CD4-positive, alpha-beta T cell treated with Interleukin-10 for 1 hour (primary cell): Measurements from ENCODE around the gene GAGE12H.
A peak's percentile ranks its signal among the peaks of the same experiment; 100 is the strongest.
"Not testable (repeated sequence)": the region's sequence is repeated elsewhere in the genome, so short reads cannot be mapped to it uniquely, and the experiment has no call there.

Experiments used
- DNase-seq: peaks from one replicate; pipeline ENCODE4 v3.0.0-alpha.2; 2020

GAGE12H gene

GRCh38 chrX:49579649-49580048 lies at the start of gene GAGE12H:
Gene GAGE12H (plus strand): TSS chrX:49579949. CDS start chrX:49581104, 1,155 bp downstream.
- not testable (repeated sequence) for DNase-seq

- DNase-seq, result not testable (repeated sequence)
Observed at GRCh38 chrX:49531877-49532276, 47.9 kb upstream of the GAGE12H start, which contains the start of gene GAGE12C. Gene GAGE12C (plus strand): TSS chrX:49532177. CDS start chrX:49533332, 1,155 bp downstream.

GRCh38 chrX:49541433-49541832 lies 38.3 kb upstream of the GAGE12H start, which contains the start of gene GAGE12D:
Gene GAGE12D (plus strand): TSS chrX:49541733. CDS start chrX:49542888, 1,155 bp downstream.
- not testable (repeated sequence) for DNase-seq

- DNase-seq, result not testable (repeated sequence)
Observed at GRCh38 chrX:49550989-49551388, 28.8 kb upstream of the GAGE12H start, which contains the start of gene GAGE12E. Gene GAGE12E (plus strand): TSS chrX:49551289. CDS start chrX:49552444, 1,155 bp downstream.

- not testable (repeated sequence) for DNase-seq
Observed at GRCh38 chrX:49560542-49560941, 19.2 kb upstream of the GAGE12H start, which contains the start of gene GAGE12F. Gene GAGE12F (plus strand): TSS chrX:49560842. CDS start chrX:49561997, 1,155 bp downstream.

GRCh38 chrX:49568728-49569127 lies 11.0 kb upstream of the GAGE12H start:
- not testable (repeated sequence) for DNase-seq

- not testable (repeated sequence) for DNase-seq
Observed at GRCh38 chrX:49569152-49569551, 10.6 kb upstream of the GAGE12H start.

- DNase-seq, result not testable (repeated sequence)
Observed at GRCh38 chrX:49570100-49570499, 9.6 kb upstream of the GAGE12H start, which contains the start of gene GAGE12G. Gene GAGE12G (plus strand): TSS chrX:49570400. CDS start chrX:49571555, 1,155 bp downstream.

- DNase-seq, result not testable (repeated sequence)
Observed at GRCh38 chrX:49589196-49589595, 9.4 kb downstream of the GAGE12H start, which contains the start of gene GAGE2A. Gene GAGE2A (plus strand): TSS chrX:49589496. CDS start chrX:49590651, 1,155 bp downstream.

- DNase-seq, result not testable (repeated sequence)
Observed at GRCh38 chrX:49589769-49590478, 10.2 kb downstream of the GAGE12H start.

GRCh38 chrX:49590488-49590887 lies 10.7 kb downstream of the GAGE12H start:
- DNase-seq, result not testable (repeated sequence)

GRCh38 chrX:49598720-49599119 lies 19.0 kb downstream of the GAGE12H start, which contains the start of gene GAGE1:
Gene GAGE1 (plus strand): TSS chrX:49599020. CDS start chrX:49600175, 1,155 bp downstream.
- not testable (repeated sequence) for DNase-seq

- DNase-seq, result no peak
Observed at GRCh38 chrX:49610718-49611310, 31.1 kb downstream of the GAGE12H start.

- DNase-seq, result no peak
Observed at GRCh38 chrX:49618574-49618973, 38.8 kb downstream of the GAGE12H start.

- DNase-seq, result peak; percentile 9
Observed at GRCh38 chrX:49627086-49627777, 47.5 kb downstream of the GAGE12H start.
